ENCODE measurements around the gene DNMBP. TPM values are rescaled to one million over a fixed set of nuclear protein-coding genes. Genes with fewer than 3 reads are reported as not detected.

The DNMBP gene
- total and polyA plus RNA-seq, 2 experiments from 2014 or later = 13.4 to 31.2 TPM

DNA sequence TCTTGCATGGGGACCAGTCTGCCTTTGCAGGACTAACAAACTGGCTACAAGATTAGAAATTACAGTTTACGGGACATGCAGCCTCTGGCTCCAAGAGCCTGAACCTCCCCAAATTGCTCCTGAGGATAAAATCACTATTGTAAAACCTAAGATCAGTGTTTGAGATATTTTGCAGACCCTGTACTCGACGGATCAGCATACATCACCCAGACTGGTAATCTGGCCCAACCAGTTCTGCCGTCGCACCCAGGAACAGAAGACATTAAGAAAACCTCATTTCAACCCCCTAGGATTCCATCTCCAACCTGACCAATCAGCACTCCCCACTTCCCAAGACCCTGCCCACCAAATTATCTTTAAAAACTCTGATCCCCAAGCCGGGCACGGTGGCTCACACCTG lies 27.1 kb upstream of the DNMBP start:
- Mint-ChIP-seq H3K4me1 (peaks cover 14% of the 10 kb centered on the region), H3K27me3 (ENCODE audit: insufficient read depth, low read depth, poor library complexity) (peaks cover 3% of the 10 kb centered on the region), H3K9me3 (peaks cover 4% of the 10 kb centered on the region; the same call in 2 of the 3 replicates), H3K4me3 (no peak overlapping the region), H3K36me3 (ENCODE audit: low read depth) (peaks cover 4% of the 10 kb centered on the region; the same call in 2 of the 3 replicates), H3K27ac (no peak overlapping the region)
- no peaks in the 10 kb centered on the region for H3K9me2 ChIP-seq (ENCODE audit: insufficient read depth)
- no peaks in the 10 kb centered on the region for H3K36me3 ChIP-seq (ENCODE audit: insufficient read depth)
- H3K4me1 ChIP-seq (ENCODE audit: insufficient read depth) = peaks cover 18% of the 10 kb centered on the region; the same call in 1 of the 2 replicates
- no peak overlapping the region for H3K27ac ChIP-seq (ENCODE audit: low read depth)
- TF ChIP-seq, protein P1, sequence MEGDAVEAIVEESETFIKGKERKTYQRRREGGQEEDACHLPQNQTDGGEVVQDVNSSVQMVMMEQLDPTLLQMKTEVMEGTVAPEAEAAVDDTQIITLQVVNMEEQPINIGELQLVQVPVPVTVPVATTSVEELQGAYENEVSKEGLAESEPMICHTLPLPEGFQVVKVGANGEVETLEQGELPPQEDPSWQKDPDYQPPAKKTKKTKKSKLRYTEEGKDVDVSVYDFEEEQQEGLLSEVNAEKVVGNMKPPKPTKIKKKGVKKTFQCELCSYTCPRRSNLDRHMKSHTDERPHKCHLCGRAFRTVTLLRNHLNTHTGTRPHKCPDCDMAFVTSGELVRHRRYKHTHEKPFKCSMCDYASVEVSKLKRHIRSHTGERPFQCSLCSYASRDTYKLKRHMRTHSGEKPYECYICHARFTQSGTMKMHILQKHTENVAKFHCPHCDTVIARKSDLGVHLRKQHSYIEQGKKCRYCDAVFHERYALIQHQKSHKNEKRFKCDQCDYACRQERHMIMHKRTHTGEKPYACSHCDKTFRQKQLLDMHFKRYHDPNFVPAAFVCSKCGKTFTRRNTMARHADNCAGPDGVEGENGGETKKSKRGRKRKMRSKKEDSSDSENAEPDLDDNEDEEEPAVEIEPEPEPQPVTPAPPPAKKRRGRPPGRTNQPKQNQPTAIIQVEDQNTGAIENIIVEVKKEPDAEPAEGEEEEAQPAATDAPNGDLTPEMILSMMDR (conservative IDR thresholded peaks at IDR 0.05; ENCODE audit: low read depth in 2 of 2) = no peak
- TF ChIP-seq EZH2 (IDR thresholded peaks at IDR 0.05; ENCODE audit: low read depth, unreplicated experiment) (no peak), STAT1 (IDR thresholded peaks at IDR 0.05; ENCODE audit: unreplicated experiment) (no peak), ZNF331 (CRISPR knock-in tag; IDR thresholded peaks at IDR 0.05; ENCODE audit: low read depth) (no peak), ZNF114 (CRISPR knock-in tag; IDR thresholded peaks at IDR 0.05) (no peak), NANOG (IDR thresholded peaks at IDR 0.05; ENCODE audit: borderline replicate concordance) (no peak), CREB1 (CRISPR knock-in tag; IDR thresholded peaks at IDR 0.05; ENCODE audit: low read depth) (no peak), JUNB (IDR thresholded peaks at IDR 0.05; ENCODE audit: unreplicated experiment) (no peak), POLR2AphosphoS5 (IDR thresholded peaks at IDR 0.05; ENCODE audit: low read depth) (no peak), EZH2phosphoT487 (IDR thresholded peaks at IDR 0.05; ENCODE audit: unreplicated experiment) (no peak)
- TF ChIP-seq, protein P2, sequence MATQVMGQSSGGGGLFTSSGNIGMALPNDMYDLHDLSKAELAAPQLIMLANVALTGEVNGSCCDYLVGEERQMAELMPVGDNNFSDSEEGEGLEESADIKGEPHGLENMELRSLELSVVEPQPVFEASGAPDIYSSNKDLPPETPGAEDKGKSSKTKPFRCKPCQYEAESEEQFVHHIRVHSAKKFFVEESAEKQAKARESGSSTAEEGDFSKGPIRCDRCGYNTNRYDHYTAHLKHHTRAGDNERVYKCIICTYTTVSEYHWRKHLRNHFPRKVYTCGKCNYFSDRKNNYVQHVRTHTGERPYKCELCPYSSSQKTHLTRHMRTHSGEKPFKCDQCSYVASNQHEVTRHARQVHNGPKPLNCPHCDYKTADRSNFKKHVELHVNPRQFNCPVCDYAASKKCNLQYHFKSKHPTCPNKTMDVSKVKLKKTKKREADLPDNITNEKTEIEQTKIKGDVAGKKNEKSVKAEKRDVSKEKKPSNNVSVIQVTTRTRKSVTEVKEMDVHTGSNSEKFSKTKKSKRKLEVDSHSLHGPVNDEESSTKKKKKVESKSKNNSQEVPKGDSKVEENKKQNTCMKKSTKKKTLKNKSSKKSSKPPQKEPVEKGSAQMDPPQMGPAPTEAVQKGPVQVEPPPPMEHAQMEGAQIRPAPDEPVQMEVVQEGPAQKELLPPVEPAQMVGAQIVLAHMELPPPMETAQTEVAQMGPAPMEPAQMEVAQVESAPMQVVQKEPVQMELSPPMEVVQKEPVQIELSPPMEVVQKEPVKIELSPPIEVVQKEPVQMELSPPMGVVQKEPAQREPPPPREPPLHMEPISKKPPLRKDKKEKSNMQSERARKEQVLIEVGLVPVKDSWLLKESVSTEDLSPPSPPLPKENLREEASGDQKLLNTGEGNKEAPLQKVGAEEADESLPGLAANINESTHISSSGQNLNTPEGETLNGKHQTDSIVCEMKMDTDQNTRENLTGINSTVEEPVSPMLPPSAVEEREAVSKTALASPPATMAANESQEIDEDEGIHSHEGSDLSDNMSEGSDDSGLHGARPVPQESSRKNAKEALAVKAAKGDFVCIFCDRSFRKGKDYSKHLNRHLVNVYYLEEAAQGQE (IDR thresholded peaks at IDR 0.05; ENCODE audit: unreplicated experiment) = no peak
- TF ChIP-seq, protein P3, sequence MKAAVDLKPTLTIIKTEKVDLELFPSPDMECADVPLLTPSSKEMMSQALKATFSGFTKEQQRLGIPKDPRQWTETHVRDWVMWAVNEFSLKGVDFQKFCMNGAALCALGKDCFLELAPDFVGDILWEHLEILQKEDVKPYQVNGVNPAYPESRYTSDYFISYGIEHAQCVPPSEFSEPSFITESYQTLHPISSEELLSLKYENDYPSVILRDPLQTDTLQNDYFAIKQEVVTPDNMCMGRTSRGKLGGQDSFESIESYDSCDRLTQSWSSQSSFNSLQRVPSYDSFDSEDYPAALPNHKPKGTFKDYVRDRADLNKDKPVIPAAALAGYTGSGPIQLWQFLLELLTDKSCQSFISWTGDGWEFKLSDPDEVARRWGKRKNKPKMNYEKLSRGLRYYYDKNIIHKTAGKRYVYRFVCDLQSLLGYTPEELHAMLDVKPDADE (IDR thresholded peaks at IDR 0.05) = no peak
- TF ChIP-seq, protein P4, sequence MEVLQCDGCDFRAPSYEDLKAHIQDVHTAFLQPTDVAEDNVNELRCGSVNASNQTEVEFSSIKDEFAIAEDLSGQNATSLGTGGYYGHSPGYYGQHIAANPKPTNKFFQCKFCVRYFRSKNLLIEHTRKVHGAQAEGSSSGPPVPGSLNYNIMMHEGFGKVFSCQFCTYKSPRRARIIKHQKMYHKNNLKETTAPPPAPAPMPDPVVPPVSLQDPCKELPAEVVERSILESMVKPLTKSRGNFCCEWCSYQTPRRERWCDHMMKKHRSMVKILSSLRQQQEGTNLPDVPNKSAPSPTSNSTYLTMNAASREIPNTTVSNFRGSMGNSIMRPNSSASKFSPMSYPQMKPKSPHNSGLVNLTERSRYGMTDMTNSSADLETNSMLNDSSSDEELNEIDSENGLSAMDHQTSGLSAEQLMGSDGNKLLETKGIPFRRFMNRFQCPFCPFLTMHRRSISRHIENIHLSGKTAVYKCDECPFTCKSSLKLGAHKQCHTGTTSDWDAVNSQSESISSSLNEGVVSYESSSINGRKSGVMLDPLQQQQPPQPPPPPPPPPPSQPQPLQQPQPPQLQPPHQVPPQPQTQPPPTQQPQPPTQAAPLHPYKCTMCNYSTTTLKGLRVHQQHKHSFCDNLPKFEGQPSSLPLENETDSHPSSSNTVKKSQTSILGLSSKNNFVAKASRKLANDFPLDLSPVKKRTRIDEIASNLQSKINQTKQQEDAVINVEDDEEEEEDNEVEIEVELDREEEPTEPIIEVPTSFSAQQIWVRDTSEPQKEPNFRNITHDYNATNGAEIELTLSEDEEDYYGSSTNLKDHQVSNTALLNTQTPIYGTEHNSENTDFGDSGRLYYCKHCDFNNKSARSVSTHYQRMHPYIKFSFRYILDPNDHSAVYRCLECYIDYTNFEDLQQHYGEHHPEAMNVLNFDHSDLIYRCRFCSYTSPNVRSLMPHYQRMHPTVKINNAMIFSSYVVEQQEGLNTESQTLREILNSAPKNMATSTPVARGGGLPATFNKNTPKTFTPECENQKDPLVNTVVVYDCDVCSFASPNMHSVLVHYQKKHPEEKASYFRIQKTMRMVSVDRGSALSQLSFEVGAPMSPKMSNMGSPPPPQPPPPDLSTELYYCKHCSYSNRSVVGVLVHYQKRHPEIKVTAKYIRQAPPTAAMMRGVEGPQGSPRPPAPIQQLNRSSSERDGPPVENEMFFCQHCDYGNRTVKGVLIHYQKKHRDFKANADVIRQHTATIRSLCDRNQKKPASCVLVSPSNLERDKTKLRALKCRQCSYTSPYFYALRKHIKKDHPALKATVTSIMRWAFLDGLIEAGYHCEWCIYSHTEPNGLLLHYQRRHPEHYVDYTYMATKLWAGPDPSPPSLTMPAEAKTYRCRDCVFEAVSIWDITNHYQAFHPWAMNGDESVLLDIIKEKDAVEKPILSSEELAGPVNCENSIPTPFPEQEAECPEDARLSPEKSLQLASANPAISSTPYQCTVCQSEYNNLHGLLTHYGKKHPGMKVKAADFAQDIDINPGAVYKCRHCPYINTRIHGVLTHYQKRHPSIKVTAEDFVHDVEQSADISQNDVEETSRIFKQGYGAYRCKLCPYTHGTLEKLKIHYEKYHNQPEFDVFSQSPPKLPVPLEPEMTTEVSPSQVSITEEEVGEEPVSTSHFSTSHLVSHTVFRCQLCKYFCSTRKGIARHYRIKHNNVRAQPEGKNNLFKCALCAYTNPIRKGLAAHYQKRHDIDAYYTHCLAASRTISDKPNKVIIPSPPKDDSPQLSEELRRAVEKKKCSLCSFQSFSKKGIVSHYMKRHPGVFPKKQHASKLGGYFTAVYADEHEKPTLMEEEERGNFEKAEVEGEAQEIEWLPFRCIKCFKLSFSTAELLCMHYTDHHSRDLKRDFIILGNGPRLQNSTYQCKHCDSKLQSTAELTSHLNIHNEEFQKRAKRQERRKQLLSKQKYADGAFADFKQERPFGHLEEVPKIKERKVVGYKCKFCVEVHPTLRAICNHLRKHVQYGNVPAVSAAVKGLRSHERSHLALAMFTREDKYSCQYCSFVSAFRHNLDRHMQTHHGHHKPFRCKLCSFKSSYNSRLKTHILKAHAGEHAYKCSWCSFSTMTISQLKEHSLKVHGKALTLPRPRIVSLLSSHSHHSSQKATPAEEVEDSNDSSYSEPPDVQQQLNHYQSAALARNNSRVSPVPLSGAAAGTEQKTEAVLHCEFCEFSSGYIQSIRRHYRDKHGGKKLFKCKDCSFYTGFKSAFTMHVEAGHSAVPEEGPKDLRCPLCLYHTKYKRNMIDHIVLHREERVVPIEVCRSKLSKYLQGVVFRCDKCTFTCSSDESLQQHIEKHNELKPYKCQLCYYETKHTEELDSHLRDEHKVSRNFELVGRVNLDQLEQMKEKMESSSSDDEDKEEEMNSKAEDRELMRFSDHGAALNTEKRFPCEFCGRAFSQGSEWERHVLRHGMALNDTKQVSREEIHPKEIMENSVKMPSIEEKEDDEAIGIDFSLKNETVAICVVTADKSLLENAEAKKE (CRISPR knock-in tag; IDR thresholded peaks at IDR 0.05) = no peak
- no peaks in the 10 kb centered on the region for H3K79me2 ChIP-seq (replicated peaks; ENCODE audit: insufficient read depth)
- H3K27me3 ChIP-seq (ENCODE audit: insufficient read depth) = no peaks in the 10 kb centered on the region
- no peak overlapping the region for H3K4me3 ChIP-seq
- H3K4me2 ChIP-seq = no peak overlapping the region
- no peaks in the 10 kb centered on the region for H3F3A ChIP-seq (replicated peaks; ENCODE audit: low read depth)
- H4K20me1 ChIP-seq (replicated peaks; ENCODE audit: insufficient read depth) = no peaks in the 10 kb centered on the region
- DNase-seq (ENCODE audit: low spot score) = no peak
- H2AFZ ChIP-seq = peak overlapping the region; percentile 78; the same call in 1 of the 2 replicates
- no peak for ATAC-seq

Measured in GM23338 (cell line).